GM19467 (cell line): Measurements from ENCODE around the gene MBD6.

Experiments
- ATAC-seq: cut with Tn5 transposase; IDR thresholded peaks from one replicate; pipeline ENCODE4 v1.9.1; 2021; ENCODE audit warnings: mild to moderate bottlenecking, moderate library complexity; ENCODE audit not compliant: unreplicated experiment

Gene MBD6

DNA sequence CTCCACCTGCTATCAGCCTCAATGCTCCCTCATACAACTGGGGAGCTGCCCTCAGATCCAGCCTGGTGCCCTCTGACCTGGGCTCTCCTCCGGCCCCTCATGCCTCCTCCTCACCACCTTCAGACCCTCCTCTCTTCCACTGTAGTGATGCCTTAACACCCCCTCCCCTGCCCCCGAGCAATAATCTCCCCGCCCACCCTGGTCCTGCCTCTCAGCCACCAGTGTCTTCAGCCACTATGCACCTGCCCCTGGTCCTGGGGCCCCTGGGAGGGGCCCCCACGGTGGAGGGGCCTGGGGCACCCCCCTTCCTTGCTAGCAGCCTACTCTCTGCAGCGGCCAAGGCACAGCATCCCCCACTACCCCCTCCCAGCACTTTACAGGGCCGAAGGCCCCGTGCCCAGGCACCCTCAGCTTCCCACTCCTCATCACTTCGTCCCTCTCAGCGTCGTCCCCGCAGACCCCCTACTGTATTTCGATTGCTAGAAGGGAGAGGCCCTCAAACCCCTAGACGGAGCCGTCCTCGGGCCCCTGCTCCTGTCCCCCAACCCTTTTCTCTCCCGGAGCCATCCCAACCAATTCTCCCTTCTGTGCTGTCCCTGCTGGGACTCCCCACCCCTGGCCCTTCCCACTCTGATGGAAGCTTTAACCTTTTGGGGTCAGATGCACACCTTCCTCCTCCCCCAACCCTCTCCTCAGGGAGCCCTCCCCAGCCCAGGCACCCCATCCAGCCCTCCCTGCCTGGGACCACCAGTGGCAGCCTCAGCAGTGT is 3.2 kb downstream of the MBD6 start:
- no peak for ATAC-seq

DNA sequence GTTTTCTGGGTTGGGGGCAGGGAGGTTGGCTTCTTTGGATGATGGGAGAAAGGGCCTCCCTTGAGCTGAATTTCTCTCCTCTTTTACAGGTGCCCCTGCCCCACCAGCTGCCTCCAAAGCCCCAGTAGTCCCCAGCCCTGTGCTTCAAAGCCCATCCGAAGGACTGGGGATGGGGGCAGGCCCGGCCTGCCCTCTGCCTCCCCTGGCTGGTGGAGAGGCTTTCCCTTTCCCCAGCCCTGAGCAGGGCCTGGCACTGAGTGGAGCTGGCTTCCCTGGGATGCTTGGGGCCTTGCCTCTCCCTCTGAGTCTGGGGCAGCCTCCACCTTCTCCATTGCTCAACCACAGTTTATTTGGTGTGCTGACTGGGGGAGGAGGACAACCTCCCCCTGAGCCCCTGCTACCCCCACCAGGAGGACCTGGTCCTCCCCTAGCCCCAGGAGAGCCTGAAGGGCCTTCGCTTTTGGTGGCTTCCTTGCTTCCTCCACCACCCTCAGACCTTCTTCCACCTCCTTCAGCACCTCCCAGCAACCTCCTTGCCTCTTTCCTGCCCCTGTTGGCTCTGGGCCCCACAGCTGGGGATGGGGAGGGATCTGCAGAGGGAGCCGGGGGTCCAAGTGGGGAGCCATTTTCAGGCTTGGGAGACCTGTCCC is 4.0 kb downstream of the MBD6 start:
- no peak for ATAC-seq

DNA sequence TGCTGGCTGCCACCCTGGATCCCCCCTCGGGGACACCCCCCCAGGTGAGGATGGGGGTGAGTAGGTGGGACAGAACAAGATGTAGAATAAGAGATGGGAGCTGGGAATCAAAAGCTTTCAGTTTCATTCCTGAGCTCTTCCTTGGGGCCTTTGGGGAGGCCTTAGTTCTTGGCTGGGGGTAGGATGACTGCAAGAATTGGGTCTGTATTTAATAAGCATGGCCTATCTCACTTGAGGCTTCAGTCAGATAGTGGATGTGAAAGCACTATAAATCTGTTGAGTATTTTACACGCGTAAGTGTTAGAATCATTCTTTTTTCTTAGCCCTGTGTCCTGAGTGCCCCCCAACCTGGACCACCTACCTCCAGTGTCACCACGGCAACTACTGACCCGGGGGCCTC is 4.6 kb downstream of the MBD6 start:
- no peak for ATAC-seq

DNA sequence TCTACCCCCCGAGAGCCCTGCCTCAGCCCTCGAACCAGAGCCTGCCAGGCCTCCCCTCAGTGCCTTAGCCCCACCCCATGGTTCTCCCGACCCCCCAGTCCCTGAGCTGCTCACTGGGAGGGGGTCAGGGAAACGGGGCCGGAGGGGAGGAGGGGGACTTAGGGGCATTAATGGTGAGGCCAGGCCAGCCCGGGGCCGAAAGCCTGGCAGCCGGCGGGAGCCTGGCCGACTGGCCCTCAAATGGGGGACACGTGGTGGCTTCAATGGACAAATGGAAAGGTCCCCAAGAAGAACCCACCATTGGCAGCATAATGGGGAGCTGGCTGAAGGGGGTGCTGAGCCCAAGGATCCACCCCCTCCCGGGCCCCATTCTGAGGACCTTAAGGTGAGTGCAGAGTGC is 5.6 kb downstream of the MBD6 start:
- no peak for ATAC-seq

DNA sequence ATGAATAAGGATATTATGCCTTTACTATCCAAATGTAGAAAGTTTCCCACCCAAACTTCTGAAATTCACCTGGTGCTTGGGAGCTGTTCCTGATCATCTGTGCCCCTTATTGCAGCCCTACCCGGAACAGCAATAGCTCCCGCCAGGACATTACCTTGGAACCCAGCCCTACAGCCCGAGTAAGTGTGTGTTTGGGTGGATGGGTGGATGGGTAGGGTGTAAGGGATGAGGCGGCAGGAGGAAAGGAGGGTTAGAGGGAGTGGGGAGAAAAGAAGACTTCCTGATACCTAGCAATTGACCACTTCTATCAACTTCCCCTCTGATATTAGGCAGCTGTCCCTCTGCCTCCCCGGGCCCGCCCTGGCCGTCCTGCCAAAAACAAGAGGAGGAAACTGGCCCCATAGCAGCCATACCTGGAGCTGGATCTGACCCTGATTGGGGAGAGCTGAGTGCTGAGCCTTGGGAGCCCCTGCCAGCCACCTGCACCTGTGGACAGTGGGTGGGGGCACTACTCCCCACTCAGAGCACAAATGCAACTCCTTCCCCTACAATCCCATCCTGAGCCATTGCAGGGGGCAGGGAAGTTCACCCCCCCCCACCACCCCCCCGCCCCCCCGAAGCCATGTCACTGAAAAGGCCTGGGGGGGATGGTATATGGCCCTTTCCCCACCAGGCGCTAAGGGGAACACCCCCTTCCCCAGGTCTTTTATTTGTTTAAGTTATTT is 6.4 kb downstream of the MBD6 start:
- no peak for ATAC-seq

DNA sequence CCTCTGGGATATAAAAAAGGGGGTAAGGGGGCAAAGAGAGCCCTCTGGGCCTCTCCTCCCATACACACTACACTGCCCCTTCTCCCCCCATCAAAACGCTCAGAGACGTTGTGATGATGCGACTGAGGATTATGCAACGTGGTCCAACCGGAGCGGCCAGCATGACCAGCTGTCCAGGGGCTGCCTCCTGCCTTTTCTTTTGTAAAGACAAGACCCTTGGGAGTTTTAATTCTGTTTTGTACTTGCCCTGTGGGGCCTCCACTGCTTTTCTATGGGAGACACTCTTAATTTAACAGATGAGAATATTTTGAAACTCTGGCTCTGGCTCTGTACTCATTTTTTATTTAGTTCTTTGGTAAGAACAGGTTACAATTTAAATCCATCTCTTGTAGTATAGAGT is 7.2 kb downstream of the MBD6 start:
- ATAC-seq, result no peak

DNA sequence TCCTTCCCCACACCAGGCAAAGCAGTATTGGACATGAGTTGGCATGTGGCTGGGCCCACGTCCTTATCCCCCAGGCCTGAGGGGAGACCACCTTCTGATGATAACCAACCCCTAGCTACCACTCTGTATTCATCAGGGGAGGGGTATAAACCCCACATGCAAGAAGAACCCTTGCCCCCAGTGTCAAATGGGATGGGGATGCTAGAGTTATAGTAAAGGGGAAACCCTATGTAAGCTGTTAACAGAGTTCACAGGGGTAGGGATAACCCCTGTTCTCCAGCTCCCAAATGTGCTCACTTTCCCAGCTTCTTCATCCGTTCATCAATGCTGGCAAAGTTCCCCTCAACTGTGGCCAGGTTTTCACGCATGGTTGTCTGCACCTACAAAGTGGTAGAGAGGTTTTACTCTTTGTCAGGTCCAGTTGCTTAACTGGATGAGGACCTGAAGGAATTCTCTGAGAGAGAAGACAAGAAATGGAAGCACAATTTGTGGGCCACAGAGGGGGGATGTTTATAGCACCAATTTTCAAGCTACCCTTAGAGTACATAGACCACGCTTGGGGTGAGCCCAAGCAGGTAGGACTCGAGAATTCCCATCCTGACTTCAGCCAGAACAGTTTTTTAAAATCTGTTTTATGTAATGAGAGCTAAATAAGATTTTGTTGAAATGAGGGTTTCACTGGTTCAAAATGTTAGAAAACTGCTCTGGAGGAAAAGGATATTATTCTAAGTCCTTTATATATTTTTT is 7.9 kb downstream of the MBD6 start:
- no peak for ATAC-seq

DNA sequence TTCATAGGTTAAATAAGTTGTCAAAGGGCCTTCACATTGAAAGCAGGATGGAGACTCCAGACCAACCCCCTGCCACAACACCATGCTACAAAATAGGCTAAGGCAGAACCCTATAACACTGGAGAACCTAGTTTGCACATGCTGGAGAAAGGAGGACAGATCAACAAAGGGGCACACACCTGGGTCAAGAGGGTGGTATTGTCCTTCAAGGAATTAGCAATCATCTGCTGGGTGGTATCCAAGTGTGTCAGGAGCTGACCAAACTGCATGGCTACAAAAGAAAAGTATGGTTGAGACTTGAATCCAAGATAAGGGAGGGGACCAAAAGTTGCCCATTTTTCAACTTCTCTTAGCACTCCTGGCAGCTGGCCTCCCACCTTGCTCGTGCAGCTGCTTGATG is 9.2 kb downstream of the MBD6 start:
- no peak for ATAC-seq

DNA sequence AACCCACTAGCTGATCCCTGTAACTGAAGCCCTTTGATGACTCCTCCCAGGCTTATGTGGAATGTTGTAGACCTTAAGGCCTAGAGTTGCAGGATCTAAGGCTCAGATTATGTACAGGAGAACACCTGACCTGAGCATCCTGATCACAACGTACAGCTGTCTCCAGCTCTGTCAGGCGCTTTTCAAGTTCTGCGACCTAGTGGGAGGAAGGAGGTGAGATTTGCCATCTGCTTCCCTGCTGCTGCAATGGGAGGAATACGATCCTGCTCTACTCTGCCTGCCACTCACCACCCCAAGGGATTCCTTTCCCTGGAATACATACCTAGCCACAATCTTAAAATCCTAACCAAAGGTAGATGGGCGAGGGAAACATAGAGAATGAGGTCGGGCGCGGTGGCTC is 10.5 kb downstream of the MBD6 start:
- no peak for ATAC-seq

DNA sequence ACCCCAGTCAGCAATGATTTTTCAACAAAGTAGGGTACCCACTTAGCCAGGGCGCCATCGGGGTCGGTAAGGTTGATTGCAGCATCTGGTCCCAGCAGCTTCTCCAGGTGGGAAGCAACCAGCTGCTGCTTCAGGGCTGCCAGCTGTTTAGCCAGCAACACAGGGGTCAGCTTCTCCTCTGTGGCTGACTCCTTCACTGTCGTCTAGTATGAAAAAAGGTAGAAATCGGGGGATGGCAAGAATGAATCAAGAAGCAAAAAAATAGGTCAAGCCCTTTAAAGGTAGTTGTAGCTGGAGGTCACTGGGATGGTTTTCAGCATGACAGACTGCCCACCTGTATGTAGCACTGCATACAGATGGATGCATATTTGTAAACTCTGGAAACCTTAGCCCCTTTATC is 11.6 kb downstream of the MBD6 start:
- no peak for ATAC-seq

DNA sequence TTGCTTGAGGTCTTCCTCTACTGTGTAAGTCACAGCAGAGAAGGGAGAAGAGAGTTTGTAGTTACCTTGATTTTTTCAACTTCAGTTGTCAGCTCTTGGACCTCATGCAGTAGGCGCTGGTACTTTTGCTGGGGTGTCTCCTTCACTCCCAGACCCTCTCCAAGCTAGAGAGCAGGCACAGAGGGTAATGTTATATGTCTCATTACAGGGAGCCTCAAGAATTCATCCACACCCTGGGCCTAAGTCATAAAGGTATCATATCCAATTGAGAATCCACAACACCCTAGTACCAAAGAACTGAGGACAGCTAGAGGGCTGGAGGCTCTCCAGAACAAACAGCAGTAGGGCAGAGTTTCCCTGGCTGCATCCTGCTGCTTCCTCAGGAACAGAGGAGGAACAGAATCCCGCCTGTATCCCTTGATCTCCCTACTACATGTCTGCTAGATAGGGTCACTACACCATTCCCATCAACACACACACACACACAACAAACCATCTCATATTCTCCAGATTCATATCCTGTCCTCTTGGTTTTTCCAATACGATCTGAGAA is 12.4 kb downstream of the MBD6 start:
- no peak for ATAC-seq

DNA sequence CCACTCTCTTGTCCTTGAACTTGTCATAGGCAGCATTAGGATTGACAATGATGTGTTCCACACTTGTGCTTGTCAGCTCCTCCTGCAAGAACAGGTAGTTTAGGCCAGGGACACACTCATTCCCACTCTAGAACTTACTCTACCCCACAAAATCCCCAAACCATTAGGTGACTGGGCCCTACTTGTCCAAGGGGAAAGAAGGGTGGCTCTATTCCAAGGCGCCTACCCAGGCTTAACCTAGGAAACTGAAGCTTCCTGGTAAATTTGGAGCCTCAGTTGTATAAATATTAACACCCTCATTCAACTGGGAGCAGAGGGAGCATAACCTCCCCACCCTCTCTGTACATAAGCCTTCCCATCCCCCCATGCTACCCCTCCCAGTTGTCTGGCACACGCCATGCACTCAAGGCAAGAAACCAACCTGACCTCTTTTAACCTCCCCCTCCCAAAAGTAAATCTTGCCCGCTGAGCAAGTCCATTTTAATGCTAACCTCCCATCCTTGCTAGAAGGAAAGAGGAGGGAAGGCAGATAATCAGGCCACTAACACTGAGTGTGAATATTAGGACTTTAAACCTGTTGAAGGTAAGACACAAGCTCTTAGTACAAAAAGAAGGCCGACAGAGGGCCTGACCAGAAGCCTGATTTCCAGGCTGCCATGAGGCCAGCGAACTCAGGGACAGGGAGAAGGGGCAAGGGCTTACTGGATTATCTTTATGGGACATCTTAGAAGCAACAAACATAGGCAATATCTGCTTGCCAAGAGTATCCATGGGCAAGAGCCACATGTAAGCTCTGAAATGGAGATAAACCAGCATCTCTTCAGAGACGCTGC is 13.4 kb downstream of the MBD6 start:
- no peak for ATAC-seq

DNA sequence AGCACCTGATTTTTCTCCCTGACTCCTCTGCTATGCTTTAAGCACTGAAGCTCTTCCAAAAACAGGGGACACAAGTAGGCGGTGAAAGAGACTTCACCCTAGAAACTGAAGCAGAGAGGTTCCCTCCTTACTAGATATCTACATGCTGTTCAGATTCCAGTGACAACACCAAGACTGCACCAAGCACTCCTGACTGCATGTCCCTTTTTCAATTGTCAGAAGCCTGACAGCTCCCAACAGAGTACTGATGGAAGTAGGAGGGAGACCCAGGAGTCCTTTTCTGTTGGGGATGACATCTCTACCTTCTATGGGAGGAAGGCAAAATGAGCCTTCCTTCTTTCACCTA is 13.9 kb downstream of the MBD6 start:
- no peak for ATAC-seq

DNA sequence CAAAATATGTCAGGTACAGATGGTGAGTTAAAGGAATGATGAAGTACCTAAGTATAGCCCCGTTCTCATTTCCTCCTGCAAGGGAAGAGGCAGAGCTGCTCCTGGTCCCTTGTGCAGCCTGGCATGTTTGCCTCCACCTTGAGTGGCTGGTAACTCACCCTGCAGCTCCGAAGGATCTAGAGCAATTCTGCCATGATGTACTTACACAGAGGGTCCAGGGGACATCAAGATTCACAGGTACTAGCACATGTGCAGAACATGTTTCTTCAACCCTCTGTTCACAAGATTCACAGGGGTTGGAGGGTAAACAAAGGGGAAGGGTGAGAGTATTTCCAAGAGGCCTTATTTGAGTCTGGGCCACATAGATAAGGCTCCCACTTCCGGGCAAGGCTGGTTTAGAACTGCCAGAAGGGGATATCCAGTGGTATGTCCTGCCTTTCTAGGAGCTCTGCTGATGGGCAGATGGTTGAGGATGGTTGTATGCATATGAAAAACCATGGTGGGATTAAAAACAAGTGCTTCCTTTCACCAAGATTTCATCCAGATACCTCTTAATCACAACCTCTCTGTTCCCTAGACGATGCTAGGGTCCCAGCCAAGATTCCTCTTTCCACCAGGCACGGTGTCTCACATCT is 16.6 kb downstream of the MBD6 start:
- no peak for ATAC-seq

DNA sequence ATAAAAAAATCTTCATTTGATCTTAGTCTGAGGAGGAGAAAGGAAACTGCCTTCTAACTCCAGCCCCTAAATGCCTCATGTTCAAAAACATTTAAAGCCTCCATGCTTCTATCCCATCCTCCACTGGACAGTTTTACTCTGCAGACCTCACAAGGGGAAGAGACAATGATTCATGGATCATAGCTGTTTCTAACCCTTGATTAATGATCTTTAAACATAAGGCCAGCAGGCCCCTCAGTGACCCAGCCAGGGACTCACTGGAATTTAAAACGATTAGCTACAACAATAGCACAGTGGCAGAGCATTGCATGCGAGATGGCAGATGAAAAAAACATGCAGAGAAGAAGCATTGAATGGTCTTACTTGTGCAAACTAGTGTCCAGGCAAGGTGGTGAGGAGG is 18.4 kb downstream of the MBD6 start:
- ATAC-seq, result no peak

DNA sequence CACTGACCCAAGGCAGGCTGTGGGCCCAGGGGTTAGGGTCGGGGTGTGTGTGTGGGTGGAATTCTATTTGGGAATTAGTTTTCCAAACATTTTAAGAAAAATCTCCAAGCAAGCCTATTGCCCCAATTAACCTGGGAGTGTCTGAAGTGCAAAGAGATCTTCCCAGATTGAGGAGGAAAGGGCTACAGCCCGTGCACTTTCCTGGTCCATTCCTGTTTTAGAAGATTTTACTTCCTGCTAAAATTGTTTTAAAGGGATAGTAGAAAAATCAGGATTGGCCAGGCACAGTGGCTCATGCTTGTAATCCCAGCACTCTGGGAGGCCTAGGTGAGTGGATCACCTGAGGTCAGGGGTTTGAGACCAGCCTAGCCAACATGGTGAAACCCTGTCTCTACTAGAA is 19.1 kb downstream of the MBD6 start:
- ATAC-seq, result no peak

DNA sequence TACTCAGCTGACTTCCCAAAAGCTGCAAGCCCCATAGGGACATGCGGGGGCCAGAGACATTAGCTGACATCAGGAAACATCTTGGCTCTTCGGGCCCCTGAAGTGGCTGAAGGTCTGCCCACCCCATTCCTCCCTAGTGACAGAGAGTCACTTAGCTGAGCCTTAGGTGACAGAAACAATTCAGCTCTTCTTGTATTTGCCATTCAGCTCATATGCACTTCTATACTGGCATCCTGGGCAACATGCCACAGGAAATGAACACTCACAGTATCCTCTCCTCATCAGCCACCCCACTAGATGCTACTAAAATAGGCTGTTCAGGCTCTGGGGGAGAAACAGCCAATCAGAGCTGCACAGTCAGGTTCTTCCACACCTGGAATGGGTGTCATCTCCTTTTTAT is 21.0 kb downstream of the MBD6 start:
- ATAC-seq, result no peak

DNA sequence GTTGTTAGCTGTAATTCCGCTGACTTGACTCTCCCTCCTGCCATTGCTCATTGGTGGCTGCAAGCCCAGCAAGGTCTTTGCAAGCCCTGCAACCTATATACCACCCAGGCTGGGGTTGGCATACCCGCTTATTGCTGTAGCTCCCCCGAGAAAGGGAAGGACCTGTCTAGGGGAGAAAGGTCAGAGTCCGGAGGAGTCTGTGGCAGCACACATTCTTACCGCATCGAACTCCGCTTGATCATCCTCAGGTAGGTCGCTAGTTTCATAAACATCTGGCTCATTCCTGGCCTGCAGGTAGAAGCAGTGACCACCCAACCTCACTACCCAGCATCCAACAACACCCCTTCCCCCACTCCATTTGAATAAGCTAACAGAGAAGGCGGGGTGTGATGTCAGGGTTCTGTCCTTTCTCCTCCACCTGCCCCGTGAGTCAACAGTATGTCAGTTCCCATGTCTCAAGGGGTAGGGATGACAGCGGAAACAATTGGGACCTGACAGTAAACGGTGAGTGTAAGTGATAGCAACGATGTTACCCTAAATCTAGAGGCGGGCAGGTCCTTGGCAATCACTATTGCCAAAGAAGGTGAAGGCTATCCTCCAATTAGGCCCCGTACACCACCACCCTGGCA is 23.3 kb downstream of the MBD6 start:
- ATAC-seq, result no peak
